ENCODE results near the gene SETDB2.

SETDB2 gene

DNA sequence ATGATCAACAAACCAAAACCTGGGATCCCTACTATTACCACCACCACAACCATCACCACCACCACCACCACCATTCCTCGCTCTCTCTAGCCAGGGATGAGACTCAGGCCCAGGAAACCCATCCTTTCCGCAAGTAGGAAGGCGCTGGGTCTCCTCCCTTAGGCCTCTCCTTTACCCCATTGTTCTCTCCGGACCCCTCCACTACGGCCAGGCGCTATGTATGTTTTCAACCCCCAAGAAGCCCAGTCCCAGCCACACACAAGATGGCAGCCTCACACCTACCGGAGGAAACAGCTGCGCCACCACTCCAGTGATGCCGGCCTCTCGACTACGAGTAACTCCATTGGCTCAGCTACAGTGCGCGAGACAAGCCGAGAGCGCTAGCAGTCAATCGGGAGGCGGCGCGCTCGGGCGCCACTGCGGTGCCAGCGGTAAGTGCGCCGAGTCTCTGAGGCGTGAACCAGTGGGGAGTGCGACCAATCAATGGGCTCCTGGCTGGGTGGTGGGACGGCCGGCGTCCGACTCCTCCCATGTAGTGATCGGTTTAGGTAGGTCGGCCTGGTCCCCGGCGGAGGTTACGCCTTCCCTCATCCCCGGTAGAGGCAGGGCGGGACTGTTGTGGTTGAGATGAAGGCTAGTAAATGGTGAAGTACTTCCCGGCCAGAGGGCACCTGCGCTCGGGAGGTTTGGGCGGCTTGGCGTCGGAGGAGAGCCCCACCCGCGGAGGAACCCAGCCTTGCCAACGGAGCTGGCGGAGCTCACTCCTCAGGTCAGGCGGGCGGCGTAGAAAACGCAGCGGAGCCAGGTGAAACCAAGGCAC, at the start of gene SETDB2, which contains the start of gene CAB39L:
Gene SETDB2 (plus strand): TSS at position 571 of the 820 bp plus-strand sequence. CDS start 7,620 bp downstream, outside the sequence.
Gene CAB39L (minus strand): TSS at position 361 of the 820 bp plus-strand sequence. CDS start 61,154 bp downstream, outside the sequence.
- H3K4me2 ChIP-seq (ENCODE audit: low read length) = peak within 1 kb of the TSS; percentile 97
- peak within 1 kb of the TSS; percentile 84 for H3K9ac ChIP-seq
- no peaks in the 10 kb centered on the region for H3K27me3 ChIP-seq (ENCODE audit: control insufficient read depth, insufficient read depth, low read length)
- H3K4me3 ChIP-seq (ENCODE audit: low read depth, low read length) = peak within 1 kb of the TSS; percentile 93
- TF ChIP-seq, protein P1, sequence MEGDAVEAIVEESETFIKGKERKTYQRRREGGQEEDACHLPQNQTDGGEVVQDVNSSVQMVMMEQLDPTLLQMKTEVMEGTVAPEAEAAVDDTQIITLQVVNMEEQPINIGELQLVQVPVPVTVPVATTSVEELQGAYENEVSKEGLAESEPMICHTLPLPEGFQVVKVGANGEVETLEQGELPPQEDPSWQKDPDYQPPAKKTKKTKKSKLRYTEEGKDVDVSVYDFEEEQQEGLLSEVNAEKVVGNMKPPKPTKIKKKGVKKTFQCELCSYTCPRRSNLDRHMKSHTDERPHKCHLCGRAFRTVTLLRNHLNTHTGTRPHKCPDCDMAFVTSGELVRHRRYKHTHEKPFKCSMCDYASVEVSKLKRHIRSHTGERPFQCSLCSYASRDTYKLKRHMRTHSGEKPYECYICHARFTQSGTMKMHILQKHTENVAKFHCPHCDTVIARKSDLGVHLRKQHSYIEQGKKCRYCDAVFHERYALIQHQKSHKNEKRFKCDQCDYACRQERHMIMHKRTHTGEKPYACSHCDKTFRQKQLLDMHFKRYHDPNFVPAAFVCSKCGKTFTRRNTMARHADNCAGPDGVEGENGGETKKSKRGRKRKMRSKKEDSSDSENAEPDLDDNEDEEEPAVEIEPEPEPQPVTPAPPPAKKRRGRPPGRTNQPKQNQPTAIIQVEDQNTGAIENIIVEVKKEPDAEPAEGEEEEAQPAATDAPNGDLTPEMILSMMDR (IDR thresholded peaks at IDR 0.05) = peak; percentile 42
- H3K36me3 ChIP-seq (ENCODE audit: control insufficient read depth, insufficient read depth, low read length) = no peaks in the 10 kb centered on the region
- peak within 1 kb of the TSS; percentile 98 for H3K27ac ChIP-seq
- peak within 1 kb of the TSS; percentile 91 for H2AFZ ChIP-seq
- H3K9me3 ChIP-seq (ENCODE audit: control insufficient read depth, low read length) = no peaks in the 10 kb centered on the region
- no peaks in the 10 kb centered on the region for H3K79me2 ChIP-seq
- no peaks in the 10 kb centered on the region for H3K4me1 ChIP-seq

DNA sequence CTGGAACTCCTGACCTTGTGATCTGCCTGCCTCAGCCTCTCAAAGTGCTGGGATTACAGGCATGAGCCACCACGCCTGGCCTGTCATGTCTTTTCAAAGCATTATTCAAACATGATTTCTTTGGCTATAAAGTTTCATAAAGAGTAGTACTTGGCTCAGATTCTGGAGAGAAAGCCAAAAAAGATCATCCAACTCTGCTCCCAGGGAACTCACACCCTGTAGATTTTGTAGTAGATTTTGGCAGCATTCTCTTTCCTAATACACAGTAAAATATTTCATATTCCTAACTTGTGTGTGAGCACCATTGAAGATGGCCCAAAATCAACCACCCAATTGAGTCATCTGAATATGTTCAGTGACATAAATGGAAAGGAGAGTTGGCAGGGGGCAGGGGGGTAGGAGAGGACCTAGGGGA, 48.6 kb upstream of the SETDB2 start:
- H3K9ac ChIP-seq = no peak overlapping the region
- H3K4me2 ChIP-seq (ENCODE audit: low read length) = no peak overlapping the region
- H3K79me2 ChIP-seq = no peaks in the 10 kb centered on the region
- no peak overlapping the region for H2AFZ ChIP-seq
- no peaks in the 10 kb centered on the region for H3K9me3 ChIP-seq (ENCODE audit: control insufficient read depth, low read length)
- no peaks in the 10 kb centered on the region for H3K27me3 ChIP-seq (ENCODE audit: control insufficient read depth, insufficient read depth, low read length)
- H3K4me3 ChIP-seq (ENCODE audit: low read depth, low read length) = no peak overlapping the region
- no peaks in the 10 kb centered on the region for H3K4me1 ChIP-seq
- TF ChIP-seq, protein P1 (IDR thresholded peaks at IDR 0.05) = no peak
- no peak overlapping the region for H3K27ac ChIP-seq
- H3K36me3 ChIP-seq (ENCODE audit: control insufficient read depth, insufficient read depth, low read length) = no peaks in the 10 kb centered on the region

- Histone ChIP-seq H3K9me3 (ENCODE audit: control insufficient read depth, low read length) (no peaks in the 10 kb centered on the region), H3K9ac (no peak overlapping the region), H3K27me3 (ENCODE audit: control insufficient read depth, insufficient read depth, low read length) (no peaks in the 10 kb centered on the region), H3K36me3 (ENCODE audit: control insufficient read depth, insufficient read depth, low read length) (no peaks in the 10 kb centered on the region), H2AFZ (no peak overlapping the region), H3K79me2 (no peaks in the 10 kb centered on the region), H3K27ac (no peak overlapping the region), H3K4me1 (no peaks in the 10 kb centered on the region), H3K4me2 (ENCODE audit: low read length) (no peak overlapping the region), H3K4me3 (ENCODE audit: low read depth, low read length) (no peak overlapping the region)
- TF ChIP-seq, protein P1 (IDR thresholded peaks at IDR 0.05) = no peak
Observed at GRCh38 chr13:49395878-49396380, 48.1 kb upstream of the SETDB2 start.

- Histone ChIP-seq H3K36me3 (ENCODE audit: control insufficient read depth, insufficient read depth, low read length) (no peaks in the 10 kb centered on the region), H2AFZ (no peak overlapping the region), H3K4me1 (no peaks in the 10 kb centered on the region), H3K9me3 (ENCODE audit: control insufficient read depth, low read length) (no peaks in the 10 kb centered on the region), H3K27ac (peak overlapping the region; percentile 5), H3K9ac (no peak overlapping the region), H3K27me3 (ENCODE audit: control insufficient read depth, insufficient read depth, low read length) (no peaks in the 10 kb centered on the region), H3K79me2 (no peaks in the 10 kb centered on the region), H3K4me3 (ENCODE audit: low read depth, low read length) (peak overlapping the region; percentile 65), H3K4me2 (ENCODE audit: low read length) (peak overlapping the region; percentile 59)
- TF ChIP-seq, protein P1 (IDR thresholded peaks at IDR 0.05) = no peak
Observed at GRCh38 chr13:49399801-49400472, 44.1 kb upstream of the SETDB2 start.

Measured in parathyroid adenoma (tissue), 2 donors.